ENCODE data around the gene TGFBI.

Gene TGFBI

DNA sequence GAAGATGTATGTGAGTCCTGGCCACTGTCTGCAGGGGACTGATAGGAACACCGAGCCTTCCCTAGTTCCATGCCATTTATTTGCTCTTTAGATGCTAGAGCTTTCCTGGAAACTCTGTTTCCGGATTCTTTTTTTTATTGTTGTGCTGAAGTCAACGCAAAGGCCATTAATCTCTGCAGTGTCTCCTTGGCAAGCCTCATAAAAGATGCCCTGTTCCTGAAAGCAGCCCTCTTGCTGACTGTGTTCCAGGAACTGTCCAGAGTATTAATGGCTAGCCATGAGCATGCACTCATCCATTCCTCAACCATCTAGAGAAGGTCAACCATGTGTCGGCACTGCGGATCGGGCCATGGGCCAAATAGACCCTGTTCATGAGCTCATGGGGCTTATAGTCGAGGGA, 61.0 kb downstream of the TGFBI start:
- DNase-seq (ENCODE audit: low read depth) = no peak

DNA sequence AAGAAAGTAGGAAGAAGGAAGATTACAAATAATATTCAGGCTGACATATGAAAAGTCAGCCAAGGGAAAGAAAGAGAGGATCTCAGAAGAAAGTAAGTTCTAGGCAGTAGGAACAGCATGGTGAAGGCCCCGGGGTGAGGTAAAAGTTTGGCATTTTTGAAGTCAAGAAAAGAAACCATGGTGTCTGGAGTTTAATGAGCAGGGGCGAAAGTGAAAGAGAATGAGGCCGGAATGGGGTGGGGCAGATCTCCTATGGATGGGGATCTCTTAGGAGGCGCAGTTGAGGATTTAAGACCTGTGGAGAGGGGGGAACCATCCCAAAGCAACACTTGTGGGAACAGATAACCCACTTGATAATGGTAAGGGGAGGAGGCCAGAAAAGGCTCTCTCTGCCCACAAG, 61.5 kb downstream of the TGFBI start:
- no peak for DNase-seq (ENCODE audit: low read depth)

DNA sequence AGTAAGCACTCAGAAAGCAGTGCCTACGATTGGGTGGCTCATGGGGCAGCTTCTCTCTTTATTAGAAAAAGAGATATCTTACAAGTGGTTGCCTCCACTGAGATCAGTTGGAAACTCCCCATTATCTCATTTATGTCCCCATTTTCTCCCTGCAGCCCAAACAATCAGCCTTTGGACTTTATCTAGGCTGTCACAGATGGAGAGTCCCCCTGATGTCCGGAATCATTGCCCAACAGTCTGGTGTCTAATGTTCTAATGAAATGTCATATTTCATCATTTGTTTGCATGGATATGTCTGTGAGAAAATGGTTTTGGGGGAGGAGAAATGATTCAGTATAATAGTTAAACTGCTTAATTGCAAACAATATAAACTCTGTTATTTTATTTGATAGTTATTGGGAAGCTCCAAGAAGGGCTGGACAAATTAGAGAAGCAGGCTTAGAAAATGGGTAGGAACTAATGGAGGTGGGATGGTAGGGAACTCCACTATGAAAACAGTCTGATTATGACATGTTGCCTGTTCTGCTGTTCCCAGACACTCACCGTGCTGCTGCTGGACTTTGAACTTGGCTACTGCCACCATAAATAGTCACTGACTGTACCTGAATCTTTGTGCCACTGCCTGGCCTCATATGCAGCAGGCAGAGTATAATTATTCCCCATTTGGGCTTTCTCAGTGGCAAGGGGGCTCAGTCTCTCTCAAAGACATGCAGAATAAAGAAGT, 65.6 kb downstream of the TGFBI start:
- no peak for DNase-seq (ENCODE audit: low read depth)

DNA sequence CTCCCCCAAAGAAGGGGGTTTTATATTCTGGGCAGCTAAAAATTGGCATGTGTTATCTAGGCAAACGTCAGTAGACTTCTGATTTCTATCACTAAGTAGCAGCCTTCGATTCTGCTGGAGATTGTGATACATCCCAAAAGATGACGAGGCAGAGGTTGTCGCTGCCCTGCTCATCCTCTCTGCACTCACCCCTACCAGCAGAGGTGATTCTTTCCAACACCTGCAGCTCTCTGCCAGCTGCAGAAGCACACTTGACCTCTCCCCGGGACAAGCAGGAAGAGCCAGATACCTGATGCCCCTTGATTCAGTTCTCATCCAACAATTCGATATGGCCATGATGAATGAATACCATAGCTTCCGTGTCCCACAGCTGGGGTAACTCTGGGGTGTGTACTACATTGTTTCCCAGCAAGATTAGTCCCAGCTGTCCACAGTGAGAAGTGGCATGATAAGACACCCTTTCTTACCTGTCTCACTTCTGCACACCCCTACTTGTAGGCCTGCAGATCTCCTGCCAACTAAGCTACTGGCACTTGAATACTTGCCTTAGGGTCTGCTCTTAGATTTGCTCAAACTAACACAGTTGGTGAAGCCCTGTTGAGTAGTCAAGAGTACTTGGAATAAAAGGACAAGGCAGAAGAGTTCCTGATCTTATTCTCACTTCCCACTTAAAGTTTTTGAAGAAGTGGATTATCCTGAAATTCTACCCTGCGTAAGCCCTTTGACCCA, 66.3 kb downstream of the TGFBI start:
- no peak for DNase-seq (ENCODE audit: low read depth)

DNA sequence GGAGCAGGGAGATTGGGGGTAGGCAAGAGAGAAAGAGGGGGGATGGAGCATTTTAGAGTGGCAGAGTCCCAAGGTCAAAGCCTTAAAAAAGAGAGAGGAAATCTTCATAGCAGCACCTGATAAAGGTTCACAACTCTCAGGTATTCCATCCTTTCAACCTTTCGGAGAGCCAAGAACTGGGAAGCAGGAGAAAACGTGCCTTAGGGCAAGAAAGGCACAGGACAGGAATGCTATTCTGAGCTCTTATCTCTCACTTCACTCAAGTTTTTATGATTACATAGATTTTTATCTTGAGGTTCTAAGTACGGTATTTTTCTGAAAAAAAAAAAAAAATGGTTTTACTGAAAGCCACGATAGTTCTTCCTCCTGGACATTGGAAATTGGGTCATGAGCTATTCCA, 69.4 kb downstream of the TGFBI start:
- DNase-seq (ENCODE audit: low read depth) = no peak

DNA sequence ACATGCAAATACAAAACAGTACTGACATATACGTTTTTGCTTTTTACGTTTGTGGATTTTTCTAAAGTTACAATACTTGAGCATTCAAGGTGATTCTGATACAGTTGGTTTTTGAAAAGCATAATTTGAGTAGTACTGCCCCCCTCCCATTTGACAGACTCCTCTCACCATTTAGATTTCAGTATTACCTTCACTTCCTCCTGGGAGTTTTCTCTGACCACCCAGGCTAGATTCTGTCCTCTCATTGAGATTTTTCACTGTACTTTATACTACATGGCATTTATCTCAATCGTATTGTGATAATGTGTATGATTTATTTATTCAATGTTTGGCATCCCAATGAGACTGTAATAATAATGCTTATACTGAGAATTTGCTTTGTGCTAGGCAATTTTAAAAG, 71.1 kb downstream of the TGFBI start:
- no peak for DNase-seq (ENCODE audit: low read depth)

DNA sequence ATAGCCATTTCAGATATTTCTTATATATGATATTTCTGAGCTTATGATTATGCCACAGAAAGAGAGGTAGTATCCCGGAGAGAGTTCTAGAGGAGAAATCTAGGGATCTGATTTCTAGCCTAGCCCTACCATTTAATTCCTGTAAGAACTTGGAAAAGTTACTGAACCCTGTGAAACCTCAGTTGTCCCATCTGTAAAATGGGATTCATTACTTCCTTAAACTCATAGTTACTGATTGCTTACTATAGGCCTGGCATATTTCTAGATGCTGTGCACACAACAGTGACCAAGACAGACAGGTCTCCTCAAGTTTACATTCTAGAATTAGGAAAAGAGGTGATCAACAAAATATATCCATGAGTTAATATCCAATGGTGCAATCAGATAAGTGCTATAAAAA, 73.1 kb downstream of the TGFBI start:
- no peak for DNase-seq (ENCODE audit: low read depth)

DNA sequence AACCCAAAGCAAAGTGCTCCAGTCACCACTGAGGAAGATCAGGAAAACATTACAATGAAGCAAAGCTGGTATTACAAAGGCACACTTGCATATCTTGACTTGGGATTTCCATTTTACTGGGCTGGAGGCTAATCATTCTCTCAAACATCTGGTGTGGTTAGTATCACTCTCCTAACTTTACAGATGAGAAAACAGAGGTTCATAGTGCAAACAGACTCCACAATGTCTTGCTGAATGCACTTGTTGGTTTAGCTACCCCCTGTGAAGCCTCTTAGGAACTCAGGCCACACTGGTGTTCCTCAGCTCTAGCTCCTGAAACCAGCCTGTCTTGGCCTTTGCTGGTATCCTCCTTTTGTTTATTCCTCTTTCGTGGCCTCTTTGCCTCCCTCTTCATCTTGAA, 74.3 kb downstream of the TGFBI start:
- DNase-seq (ENCODE audit: low read depth) = no peak

DNA sequence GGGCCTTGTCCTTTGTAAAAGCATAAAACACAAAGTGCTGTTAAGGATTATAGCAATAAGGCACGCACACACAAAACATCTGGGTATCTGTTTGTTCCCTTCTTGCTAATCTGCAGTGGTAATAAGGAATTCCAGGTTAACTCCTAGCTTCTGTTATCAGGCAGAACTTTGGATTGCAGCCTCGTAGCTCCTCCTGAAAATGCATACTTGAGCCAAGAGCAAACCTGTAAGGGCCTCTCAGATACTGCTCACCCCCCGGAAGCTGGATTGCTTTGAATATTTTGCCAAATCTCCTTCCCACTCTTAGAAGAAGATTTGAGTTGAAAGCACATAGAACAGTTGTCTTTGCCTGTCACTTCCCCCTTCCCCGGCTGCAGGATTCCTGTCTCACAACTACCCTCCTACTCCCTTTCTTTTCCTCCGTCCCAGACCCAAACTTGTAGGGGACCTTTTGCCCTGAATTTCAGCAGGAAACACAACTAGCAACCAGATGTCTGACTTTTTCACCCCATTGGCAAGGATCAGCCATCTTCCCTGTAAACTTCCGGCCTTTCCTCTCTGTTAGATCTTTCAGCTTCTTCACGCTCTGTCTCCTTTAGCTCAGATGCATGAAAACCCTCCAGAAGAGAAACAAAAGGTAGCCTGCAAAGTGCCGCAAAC, 75.6 kb downstream of the TGFBI start:
- DNase-seq (ENCODE audit: low read depth) = no peak

DNA sequence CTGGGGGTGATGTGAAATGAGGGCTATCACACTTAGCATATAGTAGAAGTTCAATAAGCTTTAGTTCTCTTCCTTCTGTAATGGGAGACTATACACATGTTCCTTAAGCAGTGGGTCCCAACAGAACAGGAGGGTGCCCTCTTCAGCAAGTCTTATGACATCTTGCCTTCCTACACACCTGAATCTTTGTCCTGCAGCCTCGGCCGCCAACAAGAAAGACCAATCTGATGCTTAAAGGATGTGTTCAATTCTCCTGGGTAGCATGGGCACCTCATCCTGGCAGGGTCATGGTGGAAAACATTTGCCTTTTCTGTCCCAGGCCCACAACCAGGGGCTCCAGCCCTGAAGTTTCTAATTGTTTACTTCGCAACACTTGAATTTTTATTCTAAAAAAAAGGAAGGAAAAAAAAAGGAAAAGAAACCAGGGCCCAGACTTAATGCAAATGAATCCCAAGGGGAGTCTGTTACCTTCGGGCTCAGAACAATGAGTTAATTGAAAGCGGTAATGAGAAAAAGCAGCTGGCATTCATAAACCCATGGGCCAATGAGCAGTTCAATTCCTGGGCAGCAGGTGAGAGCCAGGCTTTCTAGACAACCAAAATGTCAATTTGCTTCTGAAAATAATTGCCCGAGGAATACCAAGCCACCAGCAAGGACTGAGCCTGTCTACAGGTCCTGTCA, 77.7 kb downstream of the TGFBI start:
- DNase-seq (ENCODE audit: low read depth) = no peak

DNA sequence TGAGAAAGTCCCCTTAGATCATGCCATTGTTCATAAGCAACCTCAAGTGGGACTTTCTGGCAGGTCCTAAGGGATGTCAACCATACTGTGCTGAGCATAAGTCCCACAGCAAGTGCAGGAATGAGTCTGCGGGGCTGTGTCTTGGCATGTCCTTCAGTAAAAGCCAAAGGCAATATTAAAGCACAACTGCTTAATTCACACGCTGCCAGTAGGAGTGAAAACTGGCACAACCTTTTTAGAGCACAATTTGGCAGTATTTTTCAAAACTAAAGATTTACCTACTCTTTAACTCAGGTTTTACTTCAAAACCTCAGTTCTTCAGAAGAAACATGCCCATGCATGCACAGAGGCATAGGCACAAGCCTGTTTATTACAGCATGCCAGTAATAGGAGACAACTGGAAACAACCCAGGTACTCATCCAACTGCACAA, 79.4 kb downstream of the TGFBI start:
- no peak for DNase-seq (ENCODE audit: low read depth)

DNA sequence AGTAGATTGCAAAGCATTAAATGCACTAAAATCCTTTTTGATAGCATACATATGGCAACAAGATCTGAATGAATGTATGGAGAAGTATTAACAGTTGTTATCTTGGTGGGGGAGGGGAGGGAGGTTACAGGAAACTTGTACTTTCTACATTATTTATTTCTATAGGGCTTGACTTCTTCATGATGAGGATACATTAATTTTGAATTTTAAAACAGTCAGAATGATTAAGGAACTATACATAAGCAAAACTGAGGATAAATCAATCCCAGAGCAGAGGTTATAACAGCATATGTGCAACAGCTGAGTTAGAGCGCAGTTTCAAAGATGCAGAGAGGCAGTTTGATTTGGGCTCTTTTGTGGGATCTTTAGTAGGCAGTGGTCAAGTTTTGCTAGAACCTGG, 80.0 kb downstream of the TGFBI start:
- no peak for DNase-seq (ENCODE audit: low read depth)

DNA sequence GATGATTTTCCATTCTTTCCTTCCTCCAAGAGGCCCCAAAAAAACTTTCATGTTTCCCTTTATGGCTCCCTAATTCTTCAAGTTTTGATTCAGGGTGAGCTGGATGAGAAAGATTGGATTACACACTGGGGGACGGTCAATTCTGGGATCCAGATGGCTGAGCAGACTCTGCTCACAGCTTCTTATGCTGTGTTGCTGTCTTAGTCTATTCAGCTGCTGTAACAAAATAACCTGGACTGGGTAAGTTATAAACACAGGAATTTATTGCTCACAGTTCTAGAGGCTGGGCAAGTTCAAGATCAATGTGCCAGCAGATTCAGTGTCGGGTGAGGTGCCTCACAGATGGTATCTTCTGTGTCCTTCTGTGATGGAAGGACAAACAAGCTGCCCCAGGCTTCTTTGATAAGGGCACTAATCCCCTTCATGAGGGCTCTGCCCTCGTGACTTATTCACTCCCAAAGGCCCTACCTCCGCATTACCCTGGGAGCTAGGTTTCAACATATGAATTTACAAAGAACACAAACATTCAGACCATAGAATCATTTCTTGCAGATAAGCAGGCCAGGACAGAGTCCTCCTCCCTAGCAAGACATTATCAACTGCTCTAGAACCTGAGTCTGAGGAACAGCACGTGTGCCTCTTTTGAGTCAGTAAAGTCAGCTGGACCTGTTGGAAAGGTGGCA, 80.8 kb downstream of the TGFBI start:
- no peak for DNase-seq (ENCODE audit: low read depth)

Data from T follicular helper cell (primary cell).